ENCODE data around the gene DHPS.
"Not testable (repeated sequence)": the region's sequence is repeated elsewhere in the genome, so short reads cannot be mapped to it uniquely, and the experiment has no call there.

DHPS gene

DNA sequence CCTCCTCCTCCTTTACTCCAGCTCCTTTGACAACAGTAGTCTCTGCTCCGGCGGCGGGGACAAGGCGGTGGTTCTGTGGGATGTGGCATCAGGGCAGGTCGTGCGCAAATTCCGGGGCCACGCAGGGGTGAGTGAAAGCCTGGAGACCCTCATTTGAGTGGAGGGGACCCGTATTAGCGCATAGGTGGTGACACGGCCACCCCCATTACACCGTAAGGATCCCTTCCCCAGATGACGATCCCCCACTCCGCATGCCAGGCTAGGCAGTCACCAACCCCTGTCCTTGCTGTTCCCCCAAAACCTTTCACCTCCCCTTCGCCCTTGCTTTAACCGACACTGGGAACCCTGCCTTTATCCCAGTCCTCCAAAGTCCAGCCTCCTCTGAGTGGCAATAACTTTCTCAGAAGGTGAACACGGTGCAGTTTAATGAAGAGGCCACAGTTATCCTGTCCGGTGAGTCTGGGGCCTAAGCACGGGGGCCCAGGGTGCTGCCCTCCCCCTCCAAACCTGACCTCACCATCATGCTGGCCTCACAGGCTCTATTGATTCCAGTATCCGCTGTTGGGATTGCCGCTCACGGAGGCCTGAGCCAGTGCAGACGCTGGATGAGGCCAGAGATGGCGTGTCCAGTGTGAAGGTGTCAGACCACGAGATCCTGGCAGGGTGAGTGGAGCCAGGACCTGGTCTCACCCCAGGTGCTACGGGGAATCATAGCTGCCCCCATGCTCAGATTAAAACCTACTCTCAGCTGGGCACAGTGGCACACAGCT lies 11.3 kb downstream of the DHPS start:
- no peak for DNase-seq

DNA sequence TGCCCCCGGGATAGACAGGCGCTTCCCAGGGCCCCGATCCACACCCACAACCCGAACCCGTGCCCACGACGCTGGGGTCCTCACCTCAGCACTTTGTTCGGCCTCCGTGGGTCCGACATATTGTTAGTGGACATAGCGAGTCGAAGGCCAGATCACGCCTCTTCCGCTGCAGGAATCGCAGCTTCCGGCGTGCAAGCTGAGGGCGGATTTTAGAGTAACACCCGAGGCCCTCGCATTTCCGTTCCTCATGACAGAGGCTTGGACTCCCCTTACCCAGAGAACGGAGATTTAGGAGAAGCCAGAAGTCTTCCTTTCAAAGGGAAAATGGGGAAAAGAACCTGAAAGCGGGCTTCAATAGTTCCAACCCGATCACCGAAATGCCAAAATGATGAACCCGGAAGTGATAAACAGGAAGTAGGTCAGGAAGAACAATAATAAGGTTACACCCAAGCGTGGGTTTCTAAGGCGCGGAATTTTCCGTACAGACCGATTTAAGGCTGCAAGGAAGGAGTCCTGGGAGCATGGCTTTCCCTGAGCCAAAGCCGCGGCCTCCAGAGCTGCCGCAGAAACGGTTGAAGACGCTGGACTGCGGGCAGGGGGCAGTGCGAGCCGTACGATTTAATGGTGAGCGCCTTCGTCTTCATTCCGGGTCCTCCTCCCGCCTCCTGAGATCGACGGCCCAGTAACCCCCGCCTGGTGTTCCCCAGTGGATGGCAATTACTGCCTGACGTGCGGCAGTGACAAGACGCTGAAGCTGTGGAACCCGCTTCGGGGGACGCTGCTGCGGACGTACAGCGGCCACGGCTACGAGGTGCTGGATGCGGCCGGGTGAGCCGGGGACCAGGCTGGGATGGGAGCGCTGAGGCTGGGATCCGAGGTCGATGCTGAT lies 12.2 kb downstream of the DHPS start:
- peak in 1 of 2 experiments; percentile 48 for DNase-seq

DNA sequence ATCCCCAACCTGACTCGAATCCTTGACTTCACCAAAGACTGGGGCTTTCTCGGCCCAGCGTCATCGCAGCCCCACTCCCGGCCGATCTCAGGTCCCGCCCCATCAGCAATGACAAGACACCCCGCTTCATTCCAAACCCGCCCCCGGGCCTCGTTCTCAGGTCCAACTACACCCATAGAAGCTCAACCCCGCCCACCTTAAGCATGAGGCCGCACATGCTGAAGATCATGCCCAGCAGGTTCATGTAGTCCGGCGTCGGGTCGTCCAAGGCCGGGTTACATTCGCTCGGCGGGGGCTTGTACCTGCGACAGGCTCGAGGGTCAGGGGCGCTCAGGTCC lies 12.8 kb downstream of the DHPS start:
- DNase-seq: no peak

DNA sequence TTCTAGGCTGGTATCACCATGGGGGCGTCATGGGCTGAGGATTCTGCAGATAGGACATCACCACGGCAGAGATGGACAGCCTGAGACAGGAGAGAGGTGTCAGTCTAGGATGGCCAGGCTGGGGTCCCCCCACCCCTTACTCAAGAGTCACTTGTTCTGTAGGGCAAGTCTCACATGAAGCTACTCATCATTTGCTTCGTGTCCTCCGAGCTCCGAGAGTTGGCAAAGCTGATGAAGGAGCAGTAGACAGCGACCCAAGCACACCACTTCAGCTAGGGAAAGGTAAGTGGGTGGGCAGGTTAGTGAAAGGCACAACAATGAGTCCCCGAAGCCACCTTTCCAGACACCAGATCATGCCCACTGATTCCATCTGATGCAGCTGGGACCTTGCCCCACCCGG lies 13.3 kb downstream of the DHPS start:
- DNase-seq: no peak

DNA sequence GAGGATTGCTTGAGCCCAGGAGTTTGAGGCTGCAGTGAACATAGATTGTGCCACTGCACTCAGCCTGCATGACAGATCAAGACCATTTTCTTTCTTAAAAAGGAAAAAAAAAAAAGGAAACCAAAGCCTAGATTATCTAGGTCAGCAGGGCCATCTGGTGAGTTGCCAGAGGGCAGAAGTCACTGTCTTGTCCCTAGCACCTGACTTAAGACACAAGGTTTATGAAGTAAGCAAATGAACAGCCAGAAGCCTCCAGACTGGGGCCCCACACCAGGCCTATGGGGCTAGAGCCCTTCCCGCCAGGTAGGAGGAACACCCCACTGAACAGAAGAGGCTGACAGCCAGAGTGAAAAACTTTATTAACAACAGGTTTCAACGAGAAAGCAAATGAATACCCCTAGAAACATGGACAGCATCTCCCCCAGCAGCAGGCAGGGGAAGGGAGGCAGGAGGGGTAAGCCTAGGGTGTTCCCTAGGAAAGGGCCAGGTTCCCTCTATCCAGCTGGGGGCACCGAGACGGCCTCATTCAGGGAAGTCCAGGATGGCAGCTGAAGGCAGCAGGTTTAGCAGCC lies 13.9 kb downstream of the DHPS start:
- DNase-seq: no peak

DNA sequence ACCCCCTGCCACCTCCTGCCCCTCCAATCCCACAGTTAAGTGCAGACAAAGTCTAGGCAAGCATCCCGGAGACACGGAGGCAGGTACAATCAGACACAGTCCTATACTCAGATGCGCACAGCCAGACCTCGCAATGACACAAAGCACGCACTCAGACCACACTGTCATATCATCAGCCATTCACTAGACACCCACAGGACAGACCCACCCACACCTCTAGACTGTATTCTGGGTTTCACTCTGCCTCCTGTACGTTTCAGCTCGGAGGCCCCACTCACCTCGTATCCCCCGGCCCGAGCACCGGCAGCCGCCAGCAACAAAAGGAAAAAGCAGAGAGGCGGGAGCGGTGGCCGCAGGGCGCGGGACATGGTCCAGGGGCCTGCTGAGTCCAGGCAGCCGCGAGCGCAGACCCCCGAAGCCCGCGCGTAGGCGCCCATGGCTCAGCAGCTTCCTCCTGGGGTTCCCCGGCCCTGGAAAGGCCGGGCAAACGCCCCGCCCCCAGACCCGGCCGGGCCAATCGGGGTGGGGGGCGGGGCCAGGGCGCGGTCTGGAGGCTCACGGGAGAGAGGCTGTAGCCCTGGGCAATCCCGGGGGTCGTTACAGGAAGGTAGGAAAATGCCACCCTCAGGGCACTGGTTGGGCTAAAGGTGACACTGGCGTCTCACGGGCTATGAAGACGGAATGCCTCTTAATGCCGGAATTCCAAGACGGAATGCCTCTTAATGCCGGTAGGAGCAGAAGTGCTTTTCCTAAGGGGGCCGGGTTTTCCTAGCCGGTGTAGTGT lies 15.2 kb downstream of the DHPS start, which contains the start of the genes MAN2B1 and WDR83:
Gene MAN2B1, minus strand, starts transcription at position 478 of the 784 bp plus-strand sequence. Its CDS starts 41 bp downstream, at position 437.
Gene WDR83, plus strand, starts transcription at position 543 of the 784 bp plus-strand sequence. CDS start 2,984 bp downstream, outside the sequence.
- DNase-seq: peak in 1 of 2 experiments; percentile 10

DNA sequence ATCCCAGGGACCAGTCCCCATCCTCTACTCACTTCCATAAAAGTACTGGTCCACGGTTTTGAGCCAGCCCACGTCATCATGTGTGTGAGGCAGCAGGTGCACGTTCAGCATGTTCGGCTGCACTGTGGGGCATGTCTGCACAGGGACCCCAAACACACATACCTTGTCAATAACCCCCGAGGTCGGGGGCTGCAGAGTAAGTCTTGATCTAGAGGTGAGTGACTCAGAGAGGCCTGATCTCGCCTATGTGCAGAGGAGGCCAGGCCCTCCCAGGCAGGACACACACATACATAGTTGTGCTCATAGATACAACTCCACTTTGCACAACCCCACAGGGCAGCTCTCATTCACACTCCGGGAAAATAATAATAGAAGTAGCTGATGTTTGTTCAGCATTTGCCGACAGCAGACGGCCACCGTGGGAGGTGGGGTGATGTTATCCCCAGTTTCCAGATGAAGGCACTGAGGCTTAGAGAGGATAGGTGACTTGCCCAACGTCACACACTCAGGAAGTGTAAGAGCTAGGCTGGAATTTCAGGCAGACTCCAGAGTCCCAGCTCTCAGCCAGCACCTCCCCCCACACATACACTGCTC lies 15.9 kb downstream of the DHPS start:
- DNase-seq: no peak

DNA sequence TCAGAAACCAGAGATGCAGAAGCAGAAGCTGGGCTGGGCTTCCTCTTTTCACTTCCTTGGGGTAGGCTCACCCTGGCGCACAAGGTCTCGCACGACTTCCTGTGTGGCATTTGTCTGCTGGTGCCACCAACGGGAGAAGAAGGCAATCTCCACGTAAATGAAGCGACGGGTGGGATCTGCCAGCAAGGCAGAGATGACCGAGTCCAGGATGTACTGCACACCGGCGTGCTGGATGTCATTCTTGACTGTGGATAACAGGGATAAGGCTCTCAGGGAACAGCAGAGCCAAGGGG lies 16.5 kb downstream of the DHPS start:
- DNase-seq: no peak

DNA sequence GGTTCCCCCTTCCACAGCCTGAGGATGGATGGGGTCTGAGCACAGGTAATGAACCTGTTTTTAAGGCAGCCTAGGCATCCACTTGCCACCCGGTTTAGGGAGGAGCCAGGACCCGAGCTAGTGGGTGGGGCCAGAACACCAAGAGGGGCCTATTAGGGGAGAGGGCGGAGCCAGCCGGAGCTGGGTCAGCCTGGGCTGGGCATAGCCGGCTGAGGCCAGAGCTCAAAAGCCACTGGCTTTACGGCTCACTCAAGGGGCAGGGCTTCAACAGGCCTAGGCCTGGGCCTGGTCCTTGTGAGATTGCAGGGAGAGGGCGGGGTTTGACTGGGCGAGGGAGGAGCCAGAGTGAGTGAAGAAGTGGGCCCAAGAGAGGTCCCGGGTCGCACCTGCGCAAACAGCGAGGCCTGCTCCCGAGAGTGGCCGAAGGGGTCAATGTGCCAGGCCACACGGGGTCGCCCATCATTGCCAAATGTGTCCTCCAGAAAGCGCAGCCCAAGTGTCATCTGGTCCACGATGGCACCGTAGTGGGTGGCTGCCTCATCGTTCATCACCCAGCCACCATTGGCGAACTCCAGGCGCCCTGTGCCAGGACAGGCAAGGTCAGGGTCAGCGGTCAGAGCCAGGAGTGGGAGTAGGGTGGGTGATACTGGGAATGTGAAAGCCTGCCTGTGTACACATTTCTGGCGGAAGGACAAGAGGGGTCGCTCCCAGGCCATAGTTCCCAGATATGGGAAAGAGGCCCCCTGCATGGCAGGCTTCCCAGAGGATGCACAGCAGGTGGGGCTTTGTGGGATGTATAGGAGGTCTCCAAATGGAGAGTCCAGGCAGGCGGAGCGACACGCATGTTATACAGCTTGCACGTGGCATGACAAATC lies 17.0 kb downstream of the DHPS start:
- DNase-seq: no peak

DNA sequence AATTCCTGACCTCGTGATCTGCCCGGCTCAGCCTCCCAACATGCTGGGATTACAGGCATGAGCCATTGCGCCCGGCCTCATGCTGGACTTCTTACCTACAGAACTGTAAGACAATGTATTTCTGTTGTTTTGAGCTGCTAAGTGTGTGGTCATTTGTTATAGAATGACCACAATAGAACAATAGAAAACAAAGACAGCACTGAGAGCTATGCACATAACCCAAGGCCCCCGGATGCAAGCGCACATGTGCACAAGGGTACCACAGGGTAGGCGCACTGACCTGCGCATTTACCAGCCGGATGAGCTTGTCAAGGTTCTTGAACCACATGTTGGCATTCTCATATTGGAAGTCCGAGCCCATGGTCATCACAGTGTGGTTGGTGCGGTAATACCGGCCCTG lies 20.7 kb downstream of the DHPS start:
- DNase-seq: no peak

DNA sequence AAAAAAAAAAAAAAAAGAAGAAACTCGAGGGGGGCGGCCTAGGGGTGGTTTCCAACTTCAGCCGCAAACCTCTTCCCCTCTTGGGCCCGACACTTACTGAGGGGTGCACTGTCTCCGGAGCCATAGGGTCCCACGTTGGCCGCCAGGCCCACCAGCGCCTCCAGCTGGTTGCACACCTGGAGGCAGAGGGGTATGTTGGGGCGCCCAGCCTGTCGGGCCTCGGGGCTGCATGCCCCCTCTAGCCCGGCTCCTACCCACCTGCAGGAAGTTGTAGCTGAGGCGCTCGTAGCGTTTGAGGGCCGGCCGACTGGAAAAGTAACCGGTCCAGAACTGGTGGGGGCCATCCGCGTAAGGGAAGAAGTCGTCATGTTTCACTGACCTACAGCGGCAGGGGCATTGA lies 23.7 kb downstream of the DHPS start:
- no peak for DNase-seq

DNA sequence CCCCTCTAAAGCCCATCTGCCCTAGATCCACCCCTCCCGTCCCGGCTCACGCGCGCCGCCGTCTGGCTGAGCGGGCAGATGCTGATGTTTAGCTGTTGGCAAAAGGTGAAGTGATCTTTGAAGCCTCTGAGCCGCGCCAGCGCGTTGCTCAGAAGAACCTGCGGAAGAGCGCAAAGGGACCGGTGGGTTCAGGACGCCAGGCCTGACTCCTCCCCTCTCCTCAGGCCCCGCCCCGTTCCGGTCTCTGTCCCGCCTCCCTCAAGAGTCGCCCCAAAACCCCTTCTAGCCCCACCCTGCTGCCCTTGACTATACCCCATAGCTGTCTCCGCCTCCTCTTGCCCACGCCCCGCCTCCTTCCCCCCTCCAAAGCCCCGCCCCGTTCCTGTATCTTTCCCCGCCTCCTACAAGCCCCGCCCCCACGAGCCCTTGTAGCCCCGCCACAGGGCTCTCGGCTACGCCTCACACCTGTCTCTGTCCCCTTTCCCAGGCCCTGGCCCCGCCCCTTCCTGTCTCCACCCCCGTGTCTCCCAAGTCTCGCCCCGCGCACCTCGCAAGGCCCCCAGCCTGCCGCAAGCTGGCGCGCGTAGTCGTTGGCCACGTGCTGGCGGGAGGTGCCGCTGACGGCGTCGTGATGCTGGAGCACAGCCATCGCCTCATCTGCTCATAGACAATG lies 24.6 kb downstream of the DHPS start:
- DNase-seq: no peak

DNA sequence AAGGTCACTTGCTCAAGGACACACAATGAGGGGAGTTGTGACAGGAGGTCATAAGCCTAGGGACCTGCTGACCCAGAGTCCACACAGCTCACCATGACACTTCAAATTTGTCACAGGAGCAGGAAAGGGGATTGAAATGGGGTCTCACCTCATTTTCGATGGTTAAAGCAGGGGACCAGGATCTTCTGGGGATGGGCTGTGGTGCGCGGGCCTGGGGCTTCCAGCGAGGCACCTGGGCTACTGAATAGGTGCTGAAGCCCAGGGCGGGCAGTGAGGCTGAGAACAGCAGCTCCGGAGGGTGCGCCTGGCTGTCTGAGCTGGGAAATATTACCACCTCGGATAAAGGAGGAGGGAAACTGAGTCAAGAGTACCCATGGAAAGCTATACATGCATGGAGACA lies 26.1 kb downstream of the DHPS start:
- no peak for DNase-seq

DNA sequence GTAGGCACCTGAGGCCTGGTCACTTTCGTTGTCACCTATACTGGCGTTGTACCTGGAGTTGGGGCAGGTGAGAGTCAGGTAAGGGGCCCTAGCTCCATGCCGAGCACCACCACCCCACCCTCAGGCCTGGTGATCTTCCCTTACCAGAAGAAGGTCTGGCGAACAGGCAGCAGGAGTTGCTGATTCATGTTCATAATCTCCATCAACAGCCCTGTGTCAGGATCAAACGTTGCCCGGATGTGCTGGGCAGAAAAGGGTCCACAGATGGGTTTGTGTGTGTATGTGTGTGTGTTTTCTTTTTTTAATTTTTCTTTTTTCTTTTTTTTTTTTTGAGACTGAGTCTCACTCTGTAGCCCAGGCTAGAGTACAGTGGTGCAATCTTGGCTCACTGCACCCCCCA lies 29.5 kb downstream of the DHPS start:
- DNase-seq: no peak

DNA sequence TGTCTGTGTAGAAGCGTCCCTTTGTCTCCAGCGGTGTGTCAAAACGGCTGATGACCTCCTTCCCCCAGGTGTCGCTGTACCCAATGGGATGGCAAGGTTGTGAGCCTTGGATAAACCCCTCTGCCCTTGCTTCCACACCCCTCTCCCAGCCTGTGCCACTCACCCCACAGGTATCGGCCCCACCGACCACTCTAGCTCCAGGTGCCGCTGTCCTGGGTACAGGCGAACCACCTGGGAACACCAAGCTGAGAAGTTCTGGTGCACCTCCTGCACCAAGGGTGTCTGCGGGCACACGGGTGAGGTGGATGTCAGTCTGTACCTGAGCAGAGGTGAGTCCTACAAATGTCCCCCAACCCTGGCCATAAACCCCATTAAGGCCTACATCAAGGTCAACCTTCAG lies 31.7 kb downstream of the DHPS start:
- DNase-seq: no peak

DNA sequence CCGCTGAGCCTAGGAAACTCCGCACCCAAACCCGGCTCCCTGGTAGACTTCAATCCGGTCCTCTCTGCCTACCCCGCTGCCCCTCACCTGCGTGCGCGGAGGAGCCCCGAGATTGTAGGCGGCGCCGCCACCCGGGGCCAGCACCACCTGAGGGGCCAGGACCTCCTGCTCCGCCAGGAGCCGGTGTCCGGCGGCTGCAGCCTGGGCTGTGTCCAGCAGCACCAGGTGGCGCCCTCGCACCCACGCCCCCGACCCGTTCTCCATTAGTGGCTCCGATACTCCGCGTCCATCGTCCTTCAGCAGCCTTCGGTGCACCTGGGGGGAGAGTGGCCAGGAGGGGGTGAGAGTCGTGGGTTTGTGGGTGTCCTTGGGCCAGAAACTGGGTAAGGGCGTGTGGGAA lies 33.6 kb downstream of the DHPS start:
- DNase-seq: no peak

DNA sequence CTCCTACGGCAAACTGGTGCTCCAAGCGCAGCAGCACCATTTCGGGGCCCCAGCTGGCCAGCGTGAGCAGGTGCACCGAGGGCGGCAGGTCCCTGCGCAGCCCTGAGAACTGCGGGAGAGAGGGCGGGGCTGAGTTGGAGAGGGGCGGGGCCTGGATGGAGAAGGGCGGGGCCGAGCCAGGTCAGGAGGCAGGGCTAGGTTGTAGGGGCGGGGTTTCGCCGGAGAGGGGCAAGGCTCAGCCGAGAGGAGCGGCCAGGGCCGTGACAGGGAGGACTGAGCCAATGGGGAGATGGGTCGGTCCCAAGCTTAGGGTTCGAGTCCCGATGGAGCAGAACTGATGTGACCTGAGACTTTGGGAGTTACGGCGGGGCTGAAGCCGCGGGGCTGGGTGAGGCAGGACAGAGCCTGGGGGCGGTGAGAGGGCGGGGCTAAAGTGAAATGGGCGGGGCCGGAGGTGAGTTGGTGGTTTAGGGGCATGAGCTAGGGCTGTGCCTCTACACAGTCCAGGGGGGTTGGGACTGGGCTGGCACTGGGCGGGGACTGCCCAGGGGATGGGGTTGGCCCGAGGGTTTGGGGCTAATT lies 34.1 kb downstream of the DHPS start:
- DNase-seq: no peak

DNA sequence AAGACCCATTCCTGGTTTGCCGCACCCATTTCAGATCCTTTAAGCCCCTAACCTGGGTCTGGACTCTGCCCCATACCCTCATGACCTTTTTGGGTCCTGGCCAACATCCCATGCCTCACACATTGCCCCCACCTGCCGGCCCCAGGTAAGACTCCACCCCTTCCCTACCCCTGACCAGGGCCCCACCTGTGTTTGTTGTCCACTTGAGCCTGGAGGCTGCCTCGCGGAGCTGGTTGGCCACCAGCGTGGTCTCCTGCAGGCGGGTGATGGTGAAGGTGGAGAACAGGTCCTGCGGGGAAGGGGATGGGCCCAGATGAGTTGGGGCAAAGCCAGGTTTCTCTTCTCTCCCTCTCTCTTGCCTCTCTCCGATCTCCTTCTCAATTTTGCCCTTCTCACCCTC lies 34.6 kb downstream of the DHPS start:
- DNase-seq: no peak

DNA sequence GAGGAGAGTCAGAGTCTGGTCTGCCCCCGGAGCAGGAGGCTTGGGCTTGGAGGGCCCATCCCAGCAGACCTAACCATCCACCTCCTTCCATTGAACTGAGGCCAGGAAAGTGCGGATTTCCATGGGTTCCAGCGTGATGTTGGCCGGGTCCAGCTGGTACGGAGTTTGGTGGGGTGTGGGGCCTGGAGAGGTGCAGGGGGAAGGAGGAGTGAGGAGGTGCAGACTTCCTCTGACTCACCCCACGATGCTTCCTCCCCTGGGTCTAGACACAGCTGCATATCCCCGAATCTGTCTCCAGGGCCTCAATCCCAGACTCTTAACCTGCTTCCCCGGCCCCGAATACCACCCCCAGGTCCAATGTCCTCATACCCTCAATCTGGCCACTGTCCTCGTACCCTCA lies 35.1 kb downstream of the DHPS start:
- DNase-seq: no peak

DNA sequence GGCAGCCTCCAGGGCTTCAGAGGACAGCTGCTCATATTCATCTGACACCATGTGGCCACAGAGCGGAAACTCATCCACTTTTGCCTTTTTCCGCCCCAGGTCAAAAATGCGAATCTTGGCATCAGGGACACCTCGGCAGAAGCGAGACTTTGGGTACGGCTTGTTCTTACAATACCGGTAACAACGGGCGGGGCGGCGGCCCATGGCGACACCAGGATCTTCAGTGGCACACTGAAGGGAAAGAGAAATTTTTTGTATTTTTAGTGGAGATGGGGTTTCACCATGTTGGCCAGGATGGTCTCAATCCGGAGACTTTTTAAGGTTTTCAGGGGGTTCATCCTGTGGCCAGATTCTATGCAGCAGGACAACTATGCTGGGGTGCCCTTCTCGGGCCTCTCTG lies 38.0 kb downstream of the DHPS start:
- not testable (repeated sequence) for DNase-seq

DNA sequence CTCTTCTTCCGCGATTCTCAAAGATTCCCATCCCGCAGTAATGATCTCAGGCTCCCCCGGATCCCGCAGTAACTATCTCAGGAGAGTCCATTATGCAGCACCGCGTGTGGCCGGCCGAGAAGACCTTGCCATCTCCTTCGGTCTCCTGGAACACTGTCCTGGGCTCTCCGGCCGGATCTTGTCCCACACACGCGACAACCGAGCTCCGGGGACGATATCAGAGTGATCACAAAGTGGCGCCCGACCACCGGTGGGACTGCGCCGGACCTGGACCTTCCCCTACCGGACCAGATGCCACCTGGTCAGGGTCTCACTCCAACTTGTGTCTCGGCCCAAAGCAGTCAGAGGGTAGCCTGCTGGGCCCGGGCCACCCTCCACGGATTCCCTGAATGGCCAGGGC lies 39.2 kb downstream of the DHPS start:
- no peak for DNase-seq

Measured in cerebellar nuclear complex (tissue), 1 donor.